ENCODE results near the gene DYNC2LI1.

DNA sequence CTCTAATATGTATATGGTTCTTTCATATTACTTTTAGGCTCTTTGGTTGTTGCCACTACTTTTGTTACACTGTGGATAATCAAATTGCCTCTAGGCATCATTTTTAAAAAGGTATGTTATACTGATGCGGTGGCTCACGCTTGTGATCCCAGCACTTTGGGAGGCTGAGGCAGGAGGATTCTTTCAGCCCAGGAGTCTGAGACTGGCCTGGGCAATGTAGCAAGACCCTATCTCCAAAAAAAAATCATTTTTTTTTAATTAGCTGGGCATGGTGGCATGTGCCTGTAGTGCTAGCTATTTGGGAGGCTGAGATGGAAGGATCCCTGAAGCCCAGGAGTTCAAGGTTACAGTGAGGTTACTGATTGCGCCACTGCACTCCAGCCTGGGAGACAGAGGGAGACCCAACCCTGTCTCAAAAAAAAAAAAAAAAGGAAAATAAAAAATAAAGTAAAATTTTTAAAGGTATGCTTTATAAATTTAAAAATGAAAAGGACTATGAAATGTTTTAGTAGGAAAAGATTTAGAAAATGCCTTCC is 48.1 kb upstream of the DYNC2LI1 start:
- TF ChIP-seq EZH2phosphoT487 (IDR thresholded peaks at IDR 0.05; ENCODE audit: borderline replicate concordance), result no peak
- TF ChIP-seq, protein P1, sequence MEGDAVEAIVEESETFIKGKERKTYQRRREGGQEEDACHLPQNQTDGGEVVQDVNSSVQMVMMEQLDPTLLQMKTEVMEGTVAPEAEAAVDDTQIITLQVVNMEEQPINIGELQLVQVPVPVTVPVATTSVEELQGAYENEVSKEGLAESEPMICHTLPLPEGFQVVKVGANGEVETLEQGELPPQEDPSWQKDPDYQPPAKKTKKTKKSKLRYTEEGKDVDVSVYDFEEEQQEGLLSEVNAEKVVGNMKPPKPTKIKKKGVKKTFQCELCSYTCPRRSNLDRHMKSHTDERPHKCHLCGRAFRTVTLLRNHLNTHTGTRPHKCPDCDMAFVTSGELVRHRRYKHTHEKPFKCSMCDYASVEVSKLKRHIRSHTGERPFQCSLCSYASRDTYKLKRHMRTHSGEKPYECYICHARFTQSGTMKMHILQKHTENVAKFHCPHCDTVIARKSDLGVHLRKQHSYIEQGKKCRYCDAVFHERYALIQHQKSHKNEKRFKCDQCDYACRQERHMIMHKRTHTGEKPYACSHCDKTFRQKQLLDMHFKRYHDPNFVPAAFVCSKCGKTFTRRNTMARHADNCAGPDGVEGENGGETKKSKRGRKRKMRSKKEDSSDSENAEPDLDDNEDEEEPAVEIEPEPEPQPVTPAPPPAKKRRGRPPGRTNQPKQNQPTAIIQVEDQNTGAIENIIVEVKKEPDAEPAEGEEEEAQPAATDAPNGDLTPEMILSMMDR (conservative IDR thresholded peaks at IDR 0.05; ENCODE audit: low read length), result no peak
